Chondrocyte (in vitro differentiated cells): ENCODE data around the gene POU4F1. TPM values are rescaled to one million over a fixed set of nuclear protein-coding genes. Genes with fewer than 3 reads are reported as not detected.

ENCODE experiments used
- DNase-seq: peaks from one replicate; pipeline ENCODE4 v3.0.0; 2021; ENCODE audit warnings: mixed read lengths, low spot score
- H3K27ac Mint-ChIP-seq: one replicate; pipeline ENCODE4 v1.8.0; 2021; ENCODE audit warnings: mild to moderate bottlenecking, moderate library complexity, mixed read lengths; ENCODE audit not compliant: unreplicated experiment
- H3K27me3 Mint-ChIP-seq: 2 replicates; pipeline ENCODE4 v1.8.0; 2021; ENCODE audit warnings: low read depth, mixed read lengths
- H3K36me3 Mint-ChIP-seq: 2 replicates; pipeline ENCODE4 v1.8.0; 2021; ENCODE audit warnings: low read depth, mixed read lengths
- H3K4me1 Mint-ChIP-seq: 2 replicates; pipeline ENCODE4 v1.8.0; 2021; ENCODE audit warnings: low read depth, mild to moderate bottlenecking, mixed read lengths
- H3K4me3 Mint-ChIP-seq: one replicate; pipeline ENCODE4 v1.8.0; 2021; ENCODE audit warnings: mild to moderate bottlenecking, moderate library complexity, mixed read lengths; ENCODE audit not compliant: unreplicated experiment
- H3K9me3 Mint-ChIP-seq: 2 replicates; pipeline ENCODE4 v1.8.0; 2021; ENCODE audit warnings: low read depth, mixed read lengths
- total RNA-seq: library from RNA; stranded (reverse); gene quantifications from 3 replicates; pipeline ENCODE4 v1.2.1, GENCODE V29; 2021
- TF ChIP-seq, protein P1 (sequence below): fragments of 200-600 bp; sonication (generic); IDR thresholded peaks from 2 replicates; pipeline ENCODE4 v1.5.0; 2021; ENCODE audit warnings: antibody characterized with exemption, mild to moderate bottlenecking, moderate library complexity

POU4F1 gene
- total RNA-seq, 1 donor from 2014 or later: not detected

- peaks cover 5% of the 10 kb centered on the region for H3K36me3 Mint-ChIP-seq
- no peaks in the 10 kb centered on the region for H3K9me3 Mint-ChIP-seq
- TF ChIP-seq, protein P1, sequence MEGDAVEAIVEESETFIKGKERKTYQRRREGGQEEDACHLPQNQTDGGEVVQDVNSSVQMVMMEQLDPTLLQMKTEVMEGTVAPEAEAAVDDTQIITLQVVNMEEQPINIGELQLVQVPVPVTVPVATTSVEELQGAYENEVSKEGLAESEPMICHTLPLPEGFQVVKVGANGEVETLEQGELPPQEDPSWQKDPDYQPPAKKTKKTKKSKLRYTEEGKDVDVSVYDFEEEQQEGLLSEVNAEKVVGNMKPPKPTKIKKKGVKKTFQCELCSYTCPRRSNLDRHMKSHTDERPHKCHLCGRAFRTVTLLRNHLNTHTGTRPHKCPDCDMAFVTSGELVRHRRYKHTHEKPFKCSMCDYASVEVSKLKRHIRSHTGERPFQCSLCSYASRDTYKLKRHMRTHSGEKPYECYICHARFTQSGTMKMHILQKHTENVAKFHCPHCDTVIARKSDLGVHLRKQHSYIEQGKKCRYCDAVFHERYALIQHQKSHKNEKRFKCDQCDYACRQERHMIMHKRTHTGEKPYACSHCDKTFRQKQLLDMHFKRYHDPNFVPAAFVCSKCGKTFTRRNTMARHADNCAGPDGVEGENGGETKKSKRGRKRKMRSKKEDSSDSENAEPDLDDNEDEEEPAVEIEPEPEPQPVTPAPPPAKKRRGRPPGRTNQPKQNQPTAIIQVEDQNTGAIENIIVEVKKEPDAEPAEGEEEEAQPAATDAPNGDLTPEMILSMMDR: no peak
- DNase-seq: no peak
- H3K27ac Mint-ChIP-seq: no peak overlapping the region
- H3K4me3 Mint-ChIP-seq: no peak overlapping the region
- peaks cover 20% of the 10 kb centered on the region for H3K4me1 Mint-ChIP-seq
- H3K27me3 Mint-ChIP-seq: peaks cover 77% of the 10 kb centered on the region
These were observed 4.2 kb downstream of the POU4F1 start for GRCh38 chr13:78598966-78599644.

GRCh38 chr13:78598116-78598781, 5.1 kb downstream of the POU4F1 start:
- H3K27ac Mint-ChIP-seq: no peak overlapping the region
- no peak overlapping the region for H3K4me3 Mint-ChIP-seq
- peaks cover 5% of the 10 kb centered on the region for H3K36me3 Mint-ChIP-seq
- H3K9me3 Mint-ChIP-seq: no peaks in the 10 kb centered on the region
- DNase-seq: no peak
- TF ChIP-seq, protein P1: no peak
- H3K4me1 Mint-ChIP-seq: peaks cover 16% of the 10 kb centered on the region
- H3K27me3 Mint-ChIP-seq: peaks cover 76% of the 10 kb centered on the region

DNA sequence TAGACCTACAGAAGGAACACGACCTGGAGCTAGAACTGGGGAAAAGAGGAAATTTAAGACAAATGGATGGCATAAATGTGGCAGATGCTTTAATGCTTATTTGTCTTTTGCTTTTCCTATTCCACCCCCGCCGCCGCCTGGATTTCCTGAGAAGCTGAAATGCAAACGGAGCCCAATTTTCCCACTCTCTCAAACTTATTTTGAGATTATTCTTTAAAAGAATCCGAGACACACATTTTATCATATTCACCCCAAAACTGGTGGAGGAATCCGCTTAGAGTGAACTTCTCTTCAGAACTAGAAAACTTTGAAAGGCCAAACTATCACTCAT, 5.8 kb downstream of the POU4F1 start:
- Mint-ChIP-seq H3K27ac (no peak overlapping the region), H3K27me3 (peaks cover 79% of the 10 kb centered on the region), H3K9me3 (no peaks in the 10 kb centered on the region), H3K4me1 (peaks cover 12% of the 10 kb centered on the region), H3K36me3 (peaks cover 4% of the 10 kb centered on the region), H3K4me3 (no peak overlapping the region)
- TF ChIP-seq, protein P1: no peak
- no peak for DNase-seq

- no peak for DNase-seq
- TF ChIP-seq, protein P1: no peak
- Mint-ChIP-seq H3K9me3 (no peaks in the 10 kb centered on the region), H3K4me3 (no peak overlapping the region), H3K27ac (no peak overlapping the region), H3K36me3 (peaks cover 2% of the 10 kb centered on the region), H3K27me3 (peaks cover 80% of the 10 kb centered on the region), H3K4me1 (peaks cover 8% of the 10 kb centered on the region)
These were observed 6.4 kb downstream of the POU4F1 start for GRCh38 chr13:78596736-78597601.

DNA sequence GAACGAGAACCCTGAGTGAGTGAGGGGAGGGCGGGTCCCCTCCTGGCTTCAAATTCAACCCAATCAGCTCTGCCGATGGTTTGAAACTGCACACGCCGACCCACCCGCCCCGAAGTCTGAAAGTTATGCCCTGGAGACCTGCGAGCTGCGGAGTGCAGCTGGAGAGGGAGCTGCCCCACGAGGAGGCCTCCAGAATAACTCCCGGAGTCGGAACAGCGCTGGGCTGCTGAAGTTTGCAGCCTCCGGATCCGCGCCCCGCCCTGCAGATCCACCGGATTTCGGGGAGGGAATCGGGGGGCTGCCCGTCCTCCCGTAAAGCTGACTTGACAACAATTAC, 7.0 kb downstream of the POU4F1 start:
- peaks cover 84% of the 10 kb centered on the region for H3K27me3 Mint-ChIP-seq
- TF ChIP-seq, protein P1: no peak
- H3K9me3 Mint-ChIP-seq: no peaks in the 10 kb centered on the region
- no peak for DNase-seq
- no peak overlapping the region for H3K4me3 Mint-ChIP-seq
- H3K27ac Mint-ChIP-seq: no peak overlapping the region
- peaks cover 1% of the 10 kb centered on the region for H3K36me3 Mint-ChIP-seq
- H3K4me1 Mint-ChIP-seq: peaks cover 6% of the 10 kb centered on the region
